ENCODE data around the gene XXYLT1.

XXYLT1 gene

DNA sequence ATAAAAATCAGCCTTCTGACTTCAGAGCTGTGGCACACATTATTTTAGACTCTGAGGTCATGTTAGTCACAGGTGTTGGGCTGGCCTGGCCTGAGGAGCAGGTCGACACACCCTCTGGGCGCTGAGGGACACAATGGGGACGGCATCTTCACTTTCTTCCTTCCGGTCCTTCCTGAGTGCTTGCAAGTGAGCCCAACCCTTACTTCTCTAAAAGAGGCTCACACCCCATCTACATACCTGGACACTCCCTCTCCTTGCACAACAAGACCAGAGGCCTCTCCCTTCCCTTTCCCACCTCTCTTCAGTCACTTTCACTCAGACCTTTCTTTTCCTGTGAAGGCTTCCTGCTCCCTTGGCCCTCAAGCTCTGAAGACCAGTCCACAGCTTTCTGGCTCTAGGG lies 85.4 kb downstream of the XXYLT1 start:
- peak; percentile 91 for DNase-seq (ENCODE audit: low read depth, low spot score)

DNA sequence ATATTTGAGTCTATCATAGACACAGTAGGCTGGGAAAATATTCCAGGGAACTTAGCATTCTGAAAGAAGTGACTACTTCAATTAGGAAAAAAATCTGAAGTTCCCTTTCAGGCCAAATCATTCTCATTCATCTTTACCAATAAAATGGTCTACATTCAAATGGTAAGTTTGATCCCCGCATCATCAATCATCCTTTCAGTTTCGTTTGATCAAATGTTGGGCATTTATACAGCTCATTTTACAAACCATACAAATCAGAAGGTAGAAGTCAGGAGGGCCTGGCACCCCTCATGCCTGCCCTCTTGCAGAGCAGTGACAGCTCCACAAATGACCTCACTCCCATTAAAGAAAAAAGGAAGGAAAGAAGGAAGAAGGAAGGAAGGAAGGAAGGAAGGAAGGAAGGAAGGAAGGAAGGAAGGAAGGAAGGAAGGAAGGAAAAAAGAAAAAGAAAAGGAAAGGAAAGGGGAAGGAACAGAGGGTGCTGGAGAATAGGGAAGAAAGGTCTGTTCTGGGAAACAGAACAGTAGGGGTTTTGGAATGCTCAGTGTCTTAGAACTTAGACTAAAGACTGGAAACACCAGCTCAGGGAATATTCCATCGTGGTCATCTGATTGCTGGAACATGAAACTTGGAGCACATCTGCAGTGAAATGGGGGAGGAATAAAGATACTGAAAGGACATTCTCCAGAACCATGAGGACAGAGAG lies 86.1 kb downstream of the XXYLT1 start:
- no peak for DNase-seq (ENCODE audit: low read depth, low spot score)

DNA sequence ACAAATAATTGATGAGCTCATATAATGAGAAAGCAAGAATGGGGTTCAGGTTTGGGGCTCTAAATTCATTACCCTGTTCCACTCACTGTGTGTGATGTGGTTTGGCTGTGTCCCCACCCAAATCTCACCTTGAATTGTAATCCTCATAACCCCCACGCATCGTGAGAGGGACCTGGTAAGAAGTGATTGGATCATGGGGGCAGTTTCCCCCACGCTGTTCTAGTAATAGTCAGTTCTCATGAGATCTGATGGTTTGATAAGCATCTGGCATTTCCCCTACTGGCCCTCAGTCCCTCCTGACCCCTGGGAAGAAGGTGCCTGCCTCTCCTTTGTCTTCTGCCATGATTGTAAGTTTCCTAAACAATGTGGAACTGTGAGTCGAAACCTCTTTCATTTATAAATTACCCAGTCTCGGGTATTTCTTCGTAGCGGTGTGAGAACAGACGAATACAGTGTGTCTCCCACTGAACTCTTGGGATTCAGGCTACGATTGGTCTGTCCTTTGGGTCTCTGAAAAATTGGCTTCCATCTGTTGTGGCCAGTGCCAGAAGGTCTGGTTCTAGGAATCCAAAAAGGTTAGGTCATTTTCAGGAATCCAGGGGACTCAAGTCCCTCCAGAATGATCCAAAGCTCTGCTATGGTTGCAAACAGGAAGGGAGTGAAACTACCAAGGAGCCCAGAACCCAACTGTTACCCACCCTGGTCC lies 87.7 kb downstream of the XXYLT1 start:
- no peak for DNase-seq (ENCODE audit: low read depth, low spot score)

DNA sequence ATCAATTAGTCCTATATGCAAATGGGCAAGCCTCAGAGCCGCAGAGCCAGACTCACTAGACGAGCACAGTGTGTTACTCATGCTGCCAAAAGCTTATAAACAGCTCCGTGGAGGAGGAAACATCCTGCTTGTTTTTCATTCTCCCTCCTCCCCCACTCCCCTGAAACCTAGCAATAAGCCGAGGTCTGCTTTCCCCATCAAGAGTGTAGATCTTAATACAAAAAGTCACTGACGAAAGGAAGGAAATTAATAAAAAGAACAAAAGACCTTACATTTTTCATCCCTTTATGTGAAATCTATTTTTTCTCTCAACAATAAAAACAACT lies 88.5 kb downstream of the XXYLT1 start:
- no peak for DNase-seq (ENCODE audit: low read depth, low spot score)

DNA sequence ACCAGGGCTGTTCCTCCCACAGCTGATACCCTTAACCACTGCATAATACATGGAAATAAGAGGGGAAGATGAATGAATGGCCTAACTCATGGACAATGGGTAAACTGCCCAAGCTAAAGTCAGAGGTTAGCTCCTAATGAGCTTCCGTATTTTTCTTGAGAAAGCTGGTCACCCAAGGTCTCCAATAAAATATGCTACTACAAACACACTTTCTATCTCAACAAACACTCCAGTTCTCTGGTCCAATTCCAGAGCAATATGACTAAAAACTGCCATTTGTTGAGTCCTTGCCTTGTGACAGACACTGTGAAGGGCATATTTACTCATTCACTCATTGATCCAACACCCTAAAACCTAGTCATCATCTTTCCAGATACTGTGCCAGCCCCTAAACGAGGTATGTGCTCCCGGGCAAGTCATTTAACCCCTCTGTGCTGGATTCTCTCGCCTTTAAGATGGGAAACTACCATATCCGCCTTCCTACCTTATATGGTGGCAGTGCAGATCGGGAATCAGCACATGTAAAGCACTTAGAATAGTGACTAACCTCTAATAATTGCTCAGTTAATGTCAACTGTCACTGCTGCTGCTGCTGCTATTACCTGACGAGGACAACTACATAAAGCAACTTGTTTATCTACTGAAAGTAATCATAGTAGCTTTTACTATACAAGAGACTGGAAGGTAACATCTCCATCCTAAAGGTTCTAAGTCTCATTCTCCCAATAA lies 89.1 kb downstream of the XXYLT1 start:
- DNase-seq (ENCODE audit: low read depth, low spot score): no peak

DNA sequence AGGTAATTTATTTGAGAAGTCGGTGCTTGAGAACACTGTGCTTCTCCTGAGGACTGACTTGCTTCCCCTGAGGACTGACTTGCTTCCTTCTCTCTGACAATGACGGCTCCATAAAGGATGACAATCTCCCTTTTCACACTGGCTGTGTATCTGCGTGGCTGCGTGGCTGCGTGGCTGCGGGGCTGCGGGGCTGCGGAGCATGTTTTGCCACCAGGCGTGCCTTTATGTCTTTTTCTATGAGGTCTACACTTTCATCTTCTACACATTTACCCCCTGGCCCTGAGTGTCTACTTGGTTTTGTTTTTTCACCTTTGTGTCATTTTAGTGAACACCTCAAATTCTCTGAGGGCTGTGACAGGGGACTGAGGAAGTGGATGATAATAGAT lies 89.9 kb downstream of the XXYLT1 start:
- DNase-seq (ENCODE audit: low read depth, low spot score): no peak

DNA sequence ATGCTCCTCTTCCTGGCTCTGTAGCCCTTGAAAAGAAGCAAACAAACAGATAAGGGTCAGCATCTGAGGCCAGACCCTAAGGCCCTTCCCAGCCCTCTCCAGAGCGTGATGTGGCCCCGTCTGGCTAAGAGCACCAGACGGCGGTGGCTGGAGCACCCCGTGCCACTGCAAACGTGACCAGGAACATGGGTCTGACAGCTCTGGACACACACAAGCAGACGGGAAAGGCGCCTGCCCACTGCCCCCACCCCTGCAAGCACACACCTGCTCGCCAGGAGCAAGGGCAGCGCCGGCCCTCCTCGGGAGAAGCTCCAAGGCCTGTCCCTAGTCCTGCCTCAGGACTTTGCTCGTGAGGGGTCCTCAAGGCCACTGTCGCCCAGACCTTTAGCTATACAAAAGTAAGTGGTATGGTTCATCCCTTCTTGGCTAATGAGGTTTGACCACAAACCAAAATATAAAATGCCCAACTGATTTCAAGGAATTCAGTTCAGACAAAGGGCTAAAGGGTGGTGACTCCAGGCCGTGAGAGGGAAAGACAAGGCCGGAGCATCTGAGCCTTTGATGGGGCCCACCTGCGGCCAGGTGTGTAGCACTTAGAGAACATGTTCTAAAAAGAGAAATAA lies 90.4 kb downstream of the XXYLT1 start:
- no peak for DNase-seq (ENCODE audit: low read depth, low spot score)

DNA sequence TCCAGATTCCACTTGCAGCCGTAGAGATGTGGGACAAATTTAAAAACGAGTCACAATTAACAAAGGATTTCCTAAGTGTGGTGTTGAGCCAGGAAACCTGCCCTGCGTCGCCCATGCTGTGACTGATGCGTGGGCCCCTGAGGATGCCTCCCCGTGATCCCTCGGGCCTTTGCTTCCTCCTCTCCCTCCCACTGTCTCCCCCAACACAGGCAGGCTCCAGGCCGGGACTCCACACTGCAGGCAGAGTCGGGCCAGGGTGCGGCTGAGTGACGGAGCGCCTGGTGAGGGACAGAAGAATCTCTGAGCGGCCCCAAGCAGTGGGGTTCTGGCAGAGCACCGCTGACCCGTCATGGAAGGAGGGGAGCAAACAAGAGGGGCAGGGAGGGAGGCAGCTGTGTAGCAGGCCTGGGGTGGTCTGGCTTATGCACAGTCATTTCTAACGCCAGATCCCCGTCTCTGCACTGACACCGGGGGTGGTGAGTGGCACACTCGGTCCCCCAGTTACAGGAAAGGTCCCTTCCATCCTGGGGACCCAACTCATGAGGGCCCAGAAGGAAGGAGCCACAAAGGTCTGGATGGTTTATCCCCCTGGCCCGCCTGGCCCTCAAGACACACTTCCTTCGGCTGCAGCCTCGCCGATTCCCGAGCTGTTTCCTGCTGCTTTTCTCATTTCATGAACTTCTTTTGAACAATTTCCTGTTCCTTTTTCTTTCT lies 91.0 kb downstream of the XXYLT1 start:
- no peak for DNase-seq (ENCODE audit: low read depth, low spot score)

DNA sequence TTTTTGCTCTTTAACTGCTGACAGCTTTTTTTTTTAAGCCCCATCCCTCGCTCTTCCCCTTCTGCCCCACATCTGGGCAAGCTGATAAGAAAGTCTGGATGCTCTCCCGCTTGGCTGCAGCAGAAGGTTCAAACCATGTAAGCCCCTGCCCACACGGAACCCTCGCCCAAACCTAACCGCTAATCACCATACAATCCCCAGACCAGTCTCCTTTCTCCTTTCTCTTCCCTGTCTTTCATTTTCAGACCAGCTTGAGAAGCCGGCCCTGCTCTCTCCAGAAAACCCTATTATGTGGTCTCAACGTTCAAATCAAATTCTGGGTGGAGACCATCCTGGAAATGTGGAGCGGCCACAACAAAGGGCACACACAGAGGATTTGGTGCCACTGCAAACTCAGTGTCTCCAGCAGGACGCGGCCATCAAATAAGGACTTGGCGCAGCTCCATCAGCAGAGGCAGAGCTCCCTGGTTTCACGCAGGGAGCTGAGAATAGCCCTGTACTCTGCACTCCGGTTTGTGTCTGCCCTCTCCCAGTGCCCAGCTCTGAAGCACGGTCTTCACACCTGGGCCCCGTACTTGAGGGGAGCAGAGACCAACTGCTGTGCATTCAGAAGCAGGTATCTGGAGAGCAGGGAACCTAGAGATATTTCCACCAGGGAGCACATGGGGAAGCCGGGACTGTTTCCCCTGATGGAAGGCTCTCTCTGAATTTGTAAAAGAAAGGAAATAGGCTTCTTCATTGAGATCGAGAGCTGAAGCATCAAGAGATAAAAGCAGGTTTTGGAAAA lies 92.6 kb downstream of the XXYLT1 start:
- no peak for DNase-seq (ENCODE audit: low read depth, low spot score)

DNA sequence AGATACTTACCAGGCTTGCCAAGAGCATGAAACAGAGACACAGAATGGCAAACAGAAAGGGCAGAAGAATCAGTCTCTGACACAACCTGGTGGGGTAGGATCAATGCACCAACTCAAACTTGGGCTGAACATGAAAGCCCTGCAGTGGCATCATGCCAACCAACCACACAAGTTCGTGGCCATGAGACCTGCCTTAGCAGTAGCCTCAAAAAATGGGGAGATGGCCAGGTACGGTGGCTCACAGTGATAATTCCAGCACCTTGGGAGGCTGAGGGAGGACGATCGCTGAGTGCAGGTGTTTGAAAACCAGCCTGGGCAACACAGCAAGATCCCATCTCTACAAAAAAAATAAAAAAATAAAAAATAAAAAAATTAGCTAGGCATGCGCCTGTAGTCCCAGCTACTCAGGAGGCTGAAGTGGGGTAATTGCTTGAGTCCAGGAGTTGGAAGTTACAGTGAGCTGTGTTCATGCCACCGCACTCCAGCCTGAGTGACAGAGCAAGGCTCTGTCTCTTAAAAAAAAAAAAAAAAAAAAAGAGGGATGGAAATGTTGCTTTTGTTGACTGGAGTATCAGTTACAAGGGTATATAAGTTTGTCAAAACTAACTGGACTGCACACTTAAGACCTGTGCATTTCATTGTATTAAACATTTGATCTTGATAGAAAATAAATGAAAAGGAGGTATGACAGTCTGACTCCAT lies 93.4 kb downstream of the XXYLT1 start:
- DNase-seq (ENCODE audit: low read depth, low spot score): no peak

DNA sequence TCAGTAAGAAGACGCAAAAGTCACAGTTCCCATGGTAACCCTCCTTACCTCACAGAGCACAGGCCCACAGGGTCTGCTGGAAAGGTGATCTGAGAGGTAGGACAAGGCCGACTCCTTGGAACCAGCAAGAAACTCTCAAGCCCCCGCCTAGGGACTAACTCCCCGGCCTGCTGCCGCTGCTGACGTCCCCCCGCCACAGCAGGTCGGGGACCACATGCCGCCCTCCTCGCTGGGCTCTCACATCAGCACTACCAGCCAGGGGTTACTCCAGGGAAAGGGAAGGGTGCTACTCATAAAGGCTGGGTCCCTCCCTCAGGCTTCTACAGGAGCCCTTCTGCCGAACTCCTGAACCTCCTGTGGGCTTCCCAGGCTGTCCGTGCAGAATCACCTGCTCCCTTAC lies 94.2 kb downstream of the XXYLT1 start:
- DNase-seq (ENCODE audit: low read depth, low spot score): no peak

DNA sequence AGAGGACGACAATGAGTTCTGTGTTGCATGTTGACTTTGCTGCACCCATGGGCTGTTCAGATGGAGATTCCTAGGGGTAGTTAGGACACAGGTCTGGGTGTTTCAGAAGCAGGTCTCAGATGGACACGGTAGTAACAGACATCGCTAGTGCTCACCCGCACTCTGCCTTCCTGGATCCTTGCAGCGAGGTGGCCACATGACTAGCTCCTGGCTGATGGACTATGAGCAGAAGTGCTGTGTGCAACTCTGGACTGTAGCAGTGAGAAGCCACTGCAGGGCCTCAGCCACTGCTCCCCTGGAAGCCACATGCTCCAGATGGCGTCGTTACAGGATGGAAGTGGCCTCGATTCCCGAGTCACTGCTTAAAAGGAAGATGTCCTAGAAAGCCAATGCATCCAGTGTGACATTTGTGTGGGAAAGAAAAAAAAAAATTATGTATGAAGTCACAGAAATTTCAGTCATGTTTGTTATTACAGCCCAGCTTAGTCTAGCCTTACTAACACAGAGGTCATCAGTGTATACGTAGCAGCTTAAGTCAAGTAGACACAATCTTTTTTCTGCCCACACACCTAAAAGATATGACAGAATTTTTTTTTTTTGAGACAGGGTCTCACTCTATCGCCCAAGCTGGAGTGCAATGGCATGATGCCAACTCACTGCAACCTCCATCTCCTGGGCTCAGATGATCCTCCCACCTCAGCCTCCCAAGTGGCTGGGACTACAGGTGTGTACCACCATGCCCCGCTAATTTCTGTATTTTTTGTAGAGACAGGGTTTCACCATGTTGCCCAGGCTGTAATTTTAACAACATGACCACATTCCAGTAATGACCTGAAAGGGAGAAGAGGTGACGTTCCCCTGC lies 95.3 kb downstream of the XXYLT1 start:
- no peak for DNase-seq (ENCODE audit: low read depth, low spot score)

DNA sequence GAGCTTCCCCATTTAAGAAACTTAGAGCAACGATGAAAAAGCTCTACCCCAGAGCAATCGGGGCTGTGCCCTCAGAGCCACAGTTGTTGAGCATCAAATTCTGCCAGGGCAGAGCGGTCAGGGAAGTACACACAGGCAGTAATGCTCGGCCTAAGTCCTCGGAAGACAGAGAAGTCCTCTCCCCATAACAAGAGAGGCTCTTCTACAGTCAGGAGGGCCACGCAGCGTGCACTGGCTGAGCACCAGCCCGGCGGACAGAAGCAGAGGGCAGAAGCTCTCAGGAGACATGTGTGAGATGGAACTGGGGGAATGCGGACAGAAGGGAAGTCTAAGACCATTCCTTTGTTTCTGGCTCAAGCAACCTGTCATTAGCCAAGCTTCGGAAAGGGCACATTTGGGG lies 95.9 kb downstream of the XXYLT1 start:
- DNase-seq (ENCODE audit: low read depth, low spot score): no peak

DNA sequence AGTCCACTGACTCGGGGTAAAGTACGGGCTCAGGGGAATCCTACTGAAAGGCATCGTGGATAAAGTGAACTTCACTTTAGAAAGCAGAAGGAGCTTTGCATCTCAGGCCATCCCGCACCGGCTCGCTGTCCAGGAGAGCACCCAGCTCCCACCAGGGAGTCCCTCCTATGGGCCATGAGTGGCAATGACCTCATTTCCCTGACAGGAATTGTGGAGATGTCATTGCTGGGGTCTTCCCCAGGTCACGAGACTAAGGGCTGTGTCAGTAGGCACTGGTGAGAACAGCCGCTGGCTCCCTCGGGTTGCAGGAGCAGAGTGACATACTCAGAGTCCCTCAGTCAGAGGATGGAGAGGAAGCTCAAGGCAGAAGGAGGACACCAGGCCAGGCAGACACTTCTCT lies 97.3 kb downstream of the XXYLT1 start:
- no peak for DNase-seq (ENCODE audit: low read depth, low spot score)

DNA sequence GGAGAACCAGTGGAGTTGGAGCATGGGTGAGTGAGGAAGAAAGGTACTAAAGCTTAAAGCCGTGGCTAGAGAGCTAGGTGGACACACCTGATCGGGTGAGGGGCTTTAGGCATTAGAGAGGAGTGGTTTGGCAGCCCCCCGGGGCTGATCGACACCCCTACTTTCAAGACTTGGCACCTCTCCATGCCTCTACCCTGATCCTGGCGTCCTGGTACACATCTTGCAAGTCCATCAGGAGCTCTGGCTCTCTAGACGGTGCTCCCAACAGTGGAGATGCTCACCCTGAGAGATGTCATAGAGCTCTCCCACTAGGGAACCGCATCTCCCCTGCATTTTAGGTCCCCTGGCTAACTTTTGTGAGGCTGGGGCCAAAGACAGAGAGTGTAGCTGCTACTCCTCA lies 98.1 kb downstream of the XXYLT1 start:
- DNase-seq (ENCODE audit: low read depth, low spot score): no peak

DNA sequence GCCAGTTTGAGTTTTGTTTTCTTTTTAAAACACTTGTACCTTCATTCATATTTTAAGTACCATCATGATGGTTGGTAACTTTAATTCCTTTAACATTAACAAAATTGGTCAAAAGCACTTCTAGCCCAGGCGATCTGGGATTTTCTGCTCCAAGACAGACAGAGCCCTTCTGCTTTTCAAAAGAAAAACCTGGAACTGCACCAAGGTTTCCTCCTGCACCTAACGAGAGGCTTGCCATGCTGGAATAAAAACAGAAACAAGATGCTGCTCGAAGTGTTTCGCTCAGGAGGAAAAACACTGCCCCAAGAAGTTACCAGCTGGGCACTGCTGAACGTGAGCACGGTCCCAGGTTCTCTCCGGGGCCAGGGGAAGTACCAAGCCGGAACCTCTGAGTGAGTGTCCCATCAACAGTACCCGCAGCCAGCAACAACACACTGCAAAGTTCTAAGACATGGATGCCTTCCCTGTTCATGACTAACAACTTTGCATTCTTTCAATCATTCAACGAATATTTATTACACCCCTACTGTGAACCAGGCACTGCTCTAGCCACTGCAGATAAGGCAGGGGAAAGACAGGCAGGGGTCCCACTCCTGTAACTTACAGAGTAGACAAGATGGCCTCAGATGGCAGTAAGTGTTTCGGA lies 98.8 kb downstream of the XXYLT1 start:
- DNase-seq (ENCODE audit: low read depth, low spot score): no peak

DNA sequence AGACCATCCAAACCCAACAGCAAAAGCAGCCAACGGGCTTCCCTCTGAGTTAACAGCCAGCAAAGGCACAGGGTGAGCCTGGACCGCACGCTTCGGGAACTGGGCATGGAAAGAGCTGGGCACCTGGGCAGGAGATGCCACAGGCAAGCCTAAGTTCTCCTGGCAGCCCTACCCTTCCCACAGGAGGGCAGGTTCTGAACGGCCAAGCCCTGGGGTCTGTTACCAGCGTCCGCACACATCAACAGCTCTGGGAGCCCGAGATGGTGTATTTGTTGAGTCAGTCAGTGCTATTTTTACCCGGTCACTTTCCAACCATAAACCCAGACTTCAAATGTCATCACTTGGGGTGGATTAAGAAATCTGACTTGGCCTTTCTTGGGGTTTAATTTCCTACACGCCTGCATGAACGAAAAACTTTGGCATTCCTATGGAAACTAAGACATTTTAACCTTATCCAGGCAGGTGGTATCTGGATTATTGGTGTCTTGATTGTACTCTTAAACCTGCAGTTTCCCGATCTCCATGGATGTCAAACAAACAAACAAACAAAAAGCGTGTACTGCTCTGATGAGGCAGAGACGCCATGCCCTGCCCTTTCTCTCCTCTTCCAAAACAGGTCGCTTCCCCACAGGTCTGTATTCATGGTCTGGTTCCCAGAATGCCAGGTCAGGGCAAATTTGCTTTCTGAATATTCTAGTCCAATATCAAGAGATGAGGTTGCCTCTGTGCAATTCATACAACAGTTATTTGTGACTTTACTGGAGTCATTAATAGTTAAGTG lies 99.7 kb downstream of the XXYLT1 start:
- DNase-seq (ENCODE audit: low read depth, low spot score): no peak

DNA sequence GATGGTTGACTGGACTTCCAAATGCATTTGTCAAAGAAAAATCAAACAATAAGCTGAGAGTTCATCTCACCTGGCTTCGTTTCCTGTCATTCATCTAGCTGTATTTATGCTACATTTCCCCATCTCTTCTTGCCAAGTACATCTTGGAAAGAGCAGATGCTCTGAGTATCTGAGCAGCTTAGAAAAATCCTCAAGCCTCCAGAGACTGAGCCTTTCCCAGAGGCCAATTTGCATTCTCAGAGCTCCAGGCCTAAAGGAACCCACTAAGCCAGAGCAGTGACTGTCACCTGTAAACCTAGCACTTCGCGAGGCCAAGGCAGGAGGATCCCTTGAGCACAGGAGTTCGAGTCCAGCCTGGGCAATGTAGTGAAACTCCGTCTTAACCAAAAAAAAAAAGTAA lies 100.5 kb downstream of the XXYLT1 start:
- DNase-seq (ENCODE audit: low read depth, low spot score): no peak

All from ELF-1 (cell line).